H9 (cell line): ENCODE measurements around the gene SMARCC2. TPM values are rescaled to one million over a fixed set of nuclear protein-coding genes. Genes with fewer than 3 reads are reported as not detected.

Source experiments
- DNase-seq: peaks from one replicate; pipeline ENCODE4 v3.0.0-alpha.2; 2017
- H2AFZ ChIP-seq: one replicate; pipeline ENCODE4 v1.6.1; 2013; ENCODE audit warnings: mild to moderate bottlenecking, low read length, control low read depth, moderate library complexity
- H2AK5ac ChIP-seq: 2 replicates; pipeline ENCODE4 v1.6.1; 2013; ENCODE audit warnings: low read length, control low read depth, mixed read lengths; ENCODE audit not compliant: insufficient read length
- H2BK120ac ChIP-seq: one replicate; pipeline ENCODE4 v1.6.1; 2013; ENCODE audit warnings: low read depth, mild to moderate bottlenecking, low read length, control low read depth, inconsistent platforms; ENCODE audit not compliant: poor library complexity, severe bottlenecking
- H2BK12ac ChIP-seq: 2 replicates; pipeline ENCODE4 v1.6.1; 2013; ENCODE audit warnings: low read length, control low read depth, mixed read lengths, low read depth; ENCODE audit not compliant: insufficient read length
- H2BK15ac ChIP-seq: 2 replicates; pipeline ENCODE4 v1.6.1; 2013; ENCODE audit warnings: low read depth, low read length, control low read depth
- H2BK20ac ChIP-seq: one replicate; pipeline ENCODE4 v1.6.1; 2013; ENCODE audit warnings: low read depth, mild to moderate bottlenecking, low read length, control low read depth, inconsistent platforms; ENCODE audit not compliant: poor library complexity, severe bottlenecking
- H2BK5ac ChIP-seq: 2 replicates; pipeline ENCODE4 v1.6.1; 2013; ENCODE audit warnings: low read length, control low read depth, mixed read lengths; ENCODE audit not compliant: insufficient read length
- H3K14ac ChIP-seq: 2 replicates; pipeline ENCODE4 v1.6.1; 2013; ENCODE audit warnings: low read length, control low read depth; ENCODE audit not compliant: insufficient read depth
- H3K18ac ChIP-seq: 2 replicates; pipeline ENCODE4 v1.6.1; 2013; ENCODE audit warnings: low read depth, mild to moderate bottlenecking, mixed read lengths, low read length, control low read depth; ENCODE audit not compliant: insufficient read length
- H3K23ac ChIP-seq: 2 replicates; pipeline ENCODE4 v1.6.1; 2013; ENCODE audit warnings: low read length, control low read depth, mixed read lengths, low read depth; ENCODE audit not compliant: insufficient read length
- H3K23me2 ChIP-seq: 2 replicates; pipeline ENCODE4 v1.6.1; 2013; ENCODE audit warnings: low read depth, mild to moderate bottlenecking, mixed read lengths, low read length, control low read depth; ENCODE audit not compliant: insufficient read length, poor library complexity, severe bottlenecking
- H3K27ac ChIP-seq: 2 replicates; pipeline ENCODE4 v1.5.1; 2013; ENCODE audit warnings: low read length, control low read depth, mixed read lengths, low read depth; ENCODE audit not compliant: insufficient read length
- H3K27me3 ChIP-seq: 2 replicates; pipeline ENCODE4 v1.6.1; 2013; ENCODE audit warnings: low read length, control low read depth, inconsistent platforms; ENCODE audit not compliant: insufficient read depth
- H3K4ac ChIP-seq: 2 replicates; pipeline ENCODE4 v1.6.1; 2013; ENCODE audit warnings: low read depth, mild to moderate bottlenecking, control low read depth, inconsistent platforms, low read length, moderate library complexity
- H3K4me1 ChIP-seq: 2 replicates; pipeline ENCODE4 v1.6.1; 2013; ENCODE audit warnings: low read length, control low read depth, inconsistent platforms; ENCODE audit not compliant: insufficient read depth
- H3K4me2 ChIP-seq: 2 replicates; pipeline ENCODE4 v1.6.1; 2013; ENCODE audit warnings: low read length, control low read depth, mixed read lengths; ENCODE audit not compliant: insufficient read length, insufficient read depth
- H3K56ac ChIP-seq: 2 replicates; pipeline ENCODE4 v1.6.1; 2013; ENCODE audit warnings: low read depth, mild to moderate bottlenecking, mixed read lengths, low read length, control low read depth; ENCODE audit not compliant: insufficient read length
- H3K79me1 ChIP-seq: 2 replicates; pipeline ENCODE4 v1.6.1; 2013; ENCODE audit warnings: low read depth, mild to moderate bottlenecking, moderate library complexity, low read length, control low read depth, inconsistent platforms; ENCODE audit not compliant: insufficient read depth, poor library complexity, severe bottlenecking
- H3K79me2 ChIP-seq: 2 replicates; pipeline ENCODE4 v1.6.1; 2013; ENCODE audit warnings: low read length, control low read depth, inconsistent platforms; ENCODE audit not compliant: insufficient read depth
- H3K9ac ChIP-seq: 2 replicates; pipeline ENCODE4 v1.6.1; 2013; ENCODE audit warnings: low read length, control low read depth, mixed read lengths; ENCODE audit not compliant: insufficient read length; ENCODE audit errors: extremely low read depth
- H3K9me3 ChIP-seq: one replicate; pipeline ENCODE4 v1.6.1; 2013; ENCODE audit warnings: low read depth, low read length, inconsistent platforms; ENCODE audit not compliant: control insufficient read depth
- H3T11ph ChIP-seq: one replicate; pipeline ENCODE4 v1.6.1; 2013; ENCODE audit warnings: mild to moderate bottlenecking, low read length, control low read depth, inconsistent platforms
- H4K20me1 ChIP-seq: one replicate; pipeline ENCODE4 v1.6.1; 2013; ENCODE audit not compliant: control insufficient read depth, insufficient read length, insufficient read depth
- H4K5ac ChIP-seq: 2 replicates; pipeline ENCODE4 v1.6.1; 2013; ENCODE audit warnings: low read depth, mild to moderate bottlenecking, mixed read lengths, low read length, control low read depth; ENCODE audit not compliant: insufficient read length
- H4K8ac ChIP-seq: replicated peaks from 2 replicates; pipeline ENCODE4 v1.6.1; 2013; ENCODE audit warnings: low read length, control low read depth, mixed read lengths, low read depth; ENCODE audit not compliant: insufficient read length
- H4K91ac ChIP-seq: 2 replicates; pipeline ENCODE4 v1.6.1; 2013; ENCODE audit warnings: low read depth, mild to moderate bottlenecking, moderate library complexity, mixed read lengths, low read length, control low read depth; ENCODE audit not compliant: insufficient read length
- H3K27ac Mint-ChIP-seq, 3 experiments: 2 replicates in 2 of 3; 3 replicates in 1 of 3; pipeline ENCODE4 v1.8.0; 2020 to 2021; ENCODE audit warnings: mixed read lengths in 3 of 3, mild to moderate bottlenecking in 1 of 3, moderate library complexity in 1 of 3
- H3K27me3 Mint-ChIP-seq: 2 replicates; pipeline ENCODE4 v1.8.0; 2021; ENCODE audit warnings: low read depth, mild to moderate bottlenecking, moderate library complexity, mixed read lengths
- H3K36me3 Mint-ChIP-seq, 3 experiments: 2 replicates in 2 of 3; 3 replicates in 1 of 3; pipeline ENCODE4 v1.8.0; 2020 to 2021; ENCODE audit warnings: low read depth in 3 of 3, mixed read lengths in 3 of 3; ENCODE audit not compliant: insufficient read depth in 1 of 3
- H3K4me1 Mint-ChIP-seq, 2 experiments: 2 replicates each; pipeline ENCODE4 v1.8.0; 2020; ENCODE audit warnings: mixed read lengths in 2 of 2
- H3K4me3 Mint-ChIP-seq, 2 experiments: 2 replicates in 1 of 2; 3 replicates in 1 of 2; pipeline ENCODE4 v1.8.0; 2020 to 2021; ENCODE audit warnings: mild to moderate bottlenecking in 2 of 2, mixed read lengths in 2 of 2, moderate library complexity in 1 of 2
- H3K9me3 Mint-ChIP-seq, 2 experiments: 2 replicates in 1 of 2; 3 replicates in 1 of 2; pipeline ENCODE4 v1.8.0; 2020; ENCODE audit warnings: mild to moderate bottlenecking in 2 of 2, mixed read lengths in 2 of 2, moderate library complexity in 1 of 2
- CTCF ChIP-seq: fragments of 200-600 bp; sonication (generic); conservative IDR thresholded peaks from 3 replicates; pipeline ENCODE4 v1.8.0; 2021; ENCODE audit warnings: antibody characterized with exemption, mild to moderate bottlenecking
- WGBS: extraction: QIAGEN DNeasy Blood & Tissue Kit; methylation state at CpG from one replicate; pipeline ENCODE4 v1.1.7; 2013; ENCODE audit warnings: missing lambda C conversion rate, low lambda C conversion rate, mixed read lengths; ENCODE audit not compliant: insufficient read length; ENCODE audit errors: extremely low coverage; 5-methylcytosine and 5-hydroxymethylcytosine counted together
- total RNA-seq: library from RNA; stranded (reverse); gene quantifications from 2 replicates; pipeline ENCODE4 v1.2.1, GENCODE V29; 2021

The SMARCC2 gene
- total RNA-seq, 1 experiment from 2014 or later, result 86.9 TPM

- DNase-seq, result no peak
- Histone ChIP-seq H2AFZ (no peak overlapping the region), H2BK5ac (no peak overlapping the region), H2AK5ac (no peak overlapping the region), H3K27me3 (no peaks in the 10 kb centered on the region), H2BK20ac (no peak overlapping the region), H4K91ac (no peak overlapping the region), H3K79me1 (peaks cover 2% of the 10 kb centered on the region), H3K79me2 (no peaks in the 10 kb centered on the region; the same call in 1 of the 2 replicates), H3K4me1 (peaks cover 5% of the 10 kb centered on the region; the same call in 1 of the 2 replicates), H2BK120ac (no peak overlapping the region), H3T11ph (no peak overlapping the region), H4K8ac (no peak overlapping the region), H4K5ac (no peak overlapping the region), H4K20me1 (no peaks in the 10 kb centered on the region), H3K18ac (no peak overlapping the region), H3K27ac (no peak overlapping the region), H3K56ac (no peak overlapping the region), H3K9me3 (no peaks in the 10 kb centered on the region), H3K4ac (no peak overlapping the region), H3K23me2 (peaks cover 2% of the 10 kb centered on the region), H3K9ac (no peak overlapping the region), H3K23ac (no peak overlapping the region), H2BK15ac (no peak overlapping the region), H3K4me2 (no peak overlapping the region), H2BK12ac (no peak overlapping the region), H3K14ac (no peak overlapping the region)
- peaks cover 8% of the 10 kb centered on the region for H3K27me3 Mint-ChIP-seq
- H3K4me1 Mint-ChIP-seq, result peaks cover 38 to 47% of the 10 kb centered on the region in 2 experiments
- H3K9me3 Mint-ChIP-seq, result no peaks in the 10 kb centered on the region
- peak overlapping the region in 1 of 3 experiments; percentile 61; a peak in 1 of 7 replicates for H3K27ac Mint-ChIP-seq
- no peak for TF ChIP-seq CTCF
- H3K4me3 Mint-ChIP-seq, result no peak overlapping the region; a peak in 1 of 5 replicates
- no CpG with 5 or more reads among the region's 17 CpGs for WGBS
- H3K36me3 Mint-ChIP-seq, result peaks cover 68 to 93% (median 91%) of the 10 kb centered on the region in 3 experiments
Measured at GRCh38 chr12:56164345-56164729, 24.9 kb downstream of the SMARCC2 start.
